Dermis microvascular lymphatic vessel endothelial cell (primary cell): ENCODE results near the gene PRORP. TPM values are rescaled to one million over a fixed set of nuclear protein-coding genes. Genes with fewer than 3 reads are reported as not detected.

Experiments
- total RNA-seq: library from RNA; depleted of rRNA; stranded (reverse); fragments of >200 nt; gene quantifications from 2 replicates; pipeline ENCODE4 v1.2.1, GENCODE V29; 2014

The PRORP gene
- total RNA-seq, 1 donor from 2014 or later, result 23.9 TPM

Other genes starting within 250 kb of the PRORP start
- gene BAZ1A, start 247.2 kb upstream of the PRORP start, total RNA-seq, result 37.1 and 38.1 TPM in 2 replicates
- gene SRP54, start 139.6 kb upstream of the PRORP start, total RNA-seq, result 50.4 and 55.5 TPM in 2 replicates
- 43.9 and 52.2 TPM in 2 replicates for gene FAM177A1, start 76.3 kb upstream of the PRORP start, total RNA-seq
- gene PPP2R3C, start 562 bp upstream of the PRORP start, total RNA-seq, result 30.2 and 40.3 TPM in 2 replicates
- 190 and 213 TPM in 2 replicates for gene PSMA6, start 169.8 kb downstream of the PRORP start, total RNA-seq